ENCODE results near the gene HSPA14.
"Not testable (repeated sequence)": the region's sequence is repeated elsewhere in the genome, so short reads cannot be mapped to it uniquely, and the experiment has no call there.

Gene HSPA14

GRCh38 chr10:14837757-14838581 is at the start of gene HSPA14, which contains the start of the genes CDNF and MSANTD7:
Gene HSPA14 (plus strand): TSS chr10:14838306. CDS start chr10:14838403, 97 bp downstream.
Gene CDNF (minus strand): TSS chr10:14838037. CDS start chr10:14837946, 91 bp downstream.
Gene MSANTD7 (plus strand): TSS chr10:14838306. CDS start chr10:14842285, 3,979 bp downstream.
- DNase-seq (ENCODE audit: low read depth in 2 of 2), result peak; percentile 98

- no peak for DNase-seq (ENCODE audit: low read depth in 2 of 2)
These were observed 39.5 kb upstream of the HSPA14 start for GRCh38 chr10:14798636-14799035.

- DNase-seq (ENCODE audit: low read depth in 2 of 2), result no peak
These were observed 37.7 kb upstream of the HSPA14 start for GRCh38 chr10:14800397-14800796.

- no peak for DNase-seq (ENCODE audit: low read depth in 2 of 2)
These were observed 36.4 kb upstream of the HSPA14 start for GRCh38 chr10:14801723-14802122.

- DNase-seq (ENCODE audit: low read depth in 2 of 2), result no peak
These were observed 34.3 kb upstream of the HSPA14 start for GRCh38 chr10:14803827-14804226.

- DNase-seq (ENCODE audit: low read depth in 2 of 2), result no peak
These were observed 31.8 kb upstream of the HSPA14 start for GRCh38 chr10:14806318-14806717.

DNA sequence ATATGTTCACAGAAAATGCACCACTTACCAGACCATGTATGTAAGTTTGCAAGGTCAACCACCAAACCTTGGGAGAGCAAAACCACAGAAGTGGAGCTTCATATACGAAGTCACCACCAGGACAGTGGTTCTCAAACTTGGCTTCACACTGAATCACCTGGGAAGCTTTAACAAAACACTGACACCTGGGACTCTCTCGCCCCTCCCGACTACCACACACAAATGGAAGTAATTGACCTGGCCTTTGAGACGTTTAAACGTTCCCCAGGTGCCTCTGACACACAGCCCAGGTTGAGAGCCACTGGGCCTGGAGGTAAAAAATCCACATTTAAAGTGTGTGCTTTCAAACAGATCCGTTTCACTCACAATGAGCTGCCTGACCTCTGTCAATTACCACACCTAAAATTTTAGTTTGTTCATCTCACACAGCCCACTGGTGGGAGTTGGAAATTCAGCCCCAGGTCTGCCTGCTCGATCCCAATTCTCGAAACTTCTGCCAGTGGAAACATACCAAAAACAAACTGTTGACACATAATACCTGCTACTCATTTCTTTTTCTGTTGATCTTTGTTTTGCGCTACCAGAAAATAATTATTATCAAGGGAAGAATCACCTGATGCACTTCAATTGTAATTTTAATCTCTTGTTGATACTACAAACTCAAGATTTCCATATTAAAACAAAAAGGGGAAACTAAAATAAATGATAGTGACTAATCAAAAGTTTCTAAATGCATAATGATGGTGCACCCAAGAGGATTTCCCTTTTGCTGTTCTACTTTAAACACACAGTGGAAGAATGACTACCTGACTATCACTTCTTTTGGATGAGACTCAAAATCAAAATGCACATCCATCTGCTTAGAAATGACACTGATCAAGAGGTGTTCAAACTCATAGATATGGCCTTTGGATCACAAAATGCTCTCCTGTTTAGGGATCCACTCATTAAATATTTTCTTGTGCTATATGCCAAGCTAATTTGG is 26.8 kb upstream of the HSPA14 start:
- DNase-seq (ENCODE audit: low read depth in 2 of 2), result no peak

- DNase-seq (ENCODE audit: low read depth in 2 of 2), result no peak
These were observed 25.8 kb upstream of the HSPA14 start for GRCh38 chr10:14812271-14812670.

- DNase-seq (ENCODE audit: low read depth in 2 of 2), result no peak
These were observed 22.4 kb upstream of the HSPA14 start for GRCh38 chr10:14815681-14816080.

DNA sequence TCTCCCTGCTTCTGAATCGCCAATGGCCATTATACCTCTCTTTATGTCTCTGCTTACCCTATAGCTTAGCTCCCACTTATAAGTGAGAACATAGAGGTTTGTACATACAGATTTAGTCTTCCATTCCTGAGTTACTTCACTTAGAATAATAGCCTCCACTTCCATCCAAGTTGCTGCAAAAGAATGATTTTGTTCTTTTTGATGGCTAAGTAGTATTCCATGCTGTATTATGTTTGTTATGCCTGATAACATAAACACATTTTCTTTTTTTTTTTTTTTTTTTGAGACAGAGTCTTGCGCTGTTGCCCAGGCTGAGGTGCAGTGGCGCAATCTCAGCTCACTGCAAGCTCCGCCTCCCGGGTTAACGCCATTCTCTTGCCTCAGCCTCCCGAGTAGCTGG is 21.4 kb upstream of the HSPA14 start:
- not testable (repeated sequence) for DNase-seq (ENCODE audit: low read depth in 2 of 2)

DNA sequence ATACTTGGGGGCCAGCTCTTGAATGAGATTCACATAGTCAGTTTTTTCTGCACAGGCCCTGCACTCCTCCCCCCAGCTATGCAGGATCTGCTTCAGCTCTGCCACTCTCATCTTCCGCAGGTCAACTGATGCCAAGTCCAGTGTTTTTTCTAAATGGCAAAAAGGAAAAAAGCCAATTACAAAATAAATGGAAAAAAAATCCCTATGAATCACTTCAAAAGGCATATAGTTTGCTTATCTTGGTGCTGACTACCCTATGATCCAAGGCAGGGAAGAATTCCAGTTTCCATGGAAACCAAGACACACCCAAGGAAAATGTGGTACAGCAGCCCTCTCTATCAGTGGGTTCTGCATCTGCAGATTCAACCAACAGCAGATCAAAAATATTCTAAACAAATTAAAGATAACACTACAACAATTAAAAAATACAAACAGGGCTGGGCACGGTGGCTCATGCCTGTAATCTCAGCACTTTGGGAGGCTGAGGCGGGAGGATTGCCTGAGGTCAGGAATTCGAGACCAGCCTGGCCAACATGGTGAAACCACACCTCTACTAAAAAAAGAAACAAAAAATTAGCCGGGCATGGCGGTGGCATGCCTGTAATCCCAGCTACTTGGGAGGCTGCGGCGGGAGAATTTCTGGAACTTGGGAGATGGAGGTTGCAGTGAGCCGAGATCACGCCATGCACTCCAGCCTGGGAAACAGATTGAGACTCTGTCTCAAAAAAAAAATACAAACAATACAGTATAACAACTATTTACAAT is 17.9 kb upstream of the HSPA14 start:
- DNase-seq (ENCODE audit: low read depth in 2 of 2), result no peak

GRCh38 chr10:14820775-14821154 is 17.3 kb upstream of the HSPA14 start:
- no peak for DNase-seq (ENCODE audit: low read depth in 2 of 2)

- DNase-seq (ENCODE audit: low read depth in 2 of 2), result no peak
These were observed 16.3 kb upstream of the HSPA14 start for GRCh38 chr10:14821635-14822375.

- DNase-seq (ENCODE audit: low read depth in 2 of 2), result no peak
These were observed 15.0 kb upstream of the HSPA14 start for GRCh38 chr10:14822879-14823755.

GRCh38 chr10:14823966-14824365 is 14.1 kb upstream of the HSPA14 start:
- no peak for DNase-seq (ENCODE audit: low read depth in 2 of 2)

DNA sequence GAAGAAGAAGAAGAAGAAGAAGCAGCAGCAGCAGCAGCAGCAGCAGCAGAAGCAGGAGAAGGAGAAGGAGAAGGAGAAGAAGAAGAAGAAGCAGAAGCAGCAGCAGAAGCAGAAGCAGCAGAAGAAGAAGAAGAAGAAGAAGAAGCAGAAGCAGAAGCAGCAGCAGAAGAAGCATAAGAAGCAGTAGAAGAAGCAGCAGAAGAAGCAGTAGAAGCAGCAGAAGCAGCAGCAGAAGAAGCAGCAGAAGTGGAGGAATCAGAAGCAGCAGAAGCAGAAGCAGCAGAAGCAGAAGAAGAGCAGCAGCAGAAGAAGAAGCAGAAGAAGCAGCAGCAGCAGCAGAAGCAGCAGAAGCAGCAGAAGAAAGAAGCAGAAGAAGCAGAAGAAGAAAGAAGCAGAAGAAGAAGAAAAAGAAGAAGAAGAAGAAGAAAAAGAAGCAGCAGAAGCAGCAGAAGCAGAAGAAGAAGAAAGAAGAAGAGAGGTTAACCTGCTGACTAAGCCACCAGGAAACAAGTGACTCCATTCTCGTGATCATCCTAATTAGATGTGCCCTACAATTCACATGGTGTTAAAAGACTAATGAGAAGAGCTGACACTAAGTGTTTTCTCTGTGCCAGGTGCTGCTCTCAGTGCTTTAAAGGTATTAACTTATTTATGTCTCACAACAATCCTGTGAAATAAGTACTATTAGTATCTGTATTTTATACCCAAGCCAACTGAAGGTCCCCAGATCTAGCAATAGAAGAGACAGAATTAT is 11.9 kb upstream of the HSPA14 start:
- no peak for DNase-seq (ENCODE audit: low read depth in 2 of 2)

DNA sequence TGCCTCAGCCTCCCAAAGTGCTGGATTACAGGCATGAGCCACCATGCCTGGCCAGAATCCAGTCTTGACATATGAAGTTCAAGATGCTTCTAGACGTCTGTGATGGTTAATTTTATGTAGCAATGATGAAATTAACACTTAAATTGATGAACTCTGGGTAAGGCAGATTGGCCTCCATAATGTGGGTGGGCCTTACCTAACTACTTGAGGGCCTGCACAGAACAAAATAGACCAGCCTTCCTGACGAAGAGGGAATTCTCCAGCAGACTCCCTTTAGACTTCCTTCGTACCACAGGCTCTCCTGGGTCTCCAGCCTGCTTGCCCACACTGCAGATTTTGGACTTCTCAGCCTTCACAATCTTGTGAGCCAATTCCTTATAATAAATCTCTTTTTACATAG is 5.0 kb upstream of the HSPA14 start:
- DNase-seq (ENCODE audit: low read depth in 2 of 2), result no peak

DNA sequence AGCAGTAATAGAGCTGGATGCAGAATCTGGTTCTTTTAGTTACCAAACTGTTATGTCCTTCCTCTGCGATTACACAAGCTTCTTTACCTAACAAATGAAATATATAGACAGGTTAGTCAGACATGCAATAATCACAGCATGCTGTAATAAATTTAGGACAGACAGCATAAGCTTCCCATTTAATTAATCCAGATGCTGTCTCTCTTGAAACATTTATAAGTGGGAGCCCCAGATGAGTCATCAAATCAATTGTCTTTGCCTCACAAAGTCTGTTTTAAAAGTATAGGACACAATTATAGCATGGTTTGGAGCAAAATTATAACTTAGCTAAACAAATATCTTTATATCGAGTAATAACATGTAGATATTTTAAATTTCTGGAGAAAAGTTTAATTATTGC is 1.9 kb upstream of the HSPA14 start:
- DNase-seq (ENCODE audit: low read depth in 2 of 2), result no peak

Data from fibroblast of skin of left biceps (primary cell).